Muscle of arm (tissue), 12 donors: ENCODE measurements around the gene MAGEF1. TPM values are rescaled to one million over a fixed set of nuclear protein-coding genes. Genes with fewer than 3 reads are reported as not detected.
"Not testable (repeated sequence)": the region's sequence is repeated elsewhere in the genome, so short reads cannot be mapped to it uniquely, and the experiment has no call there.

ENCODE experiments used
- DNase-seq: peaks from one replicate; pipeline ENCODE4 v3.0.0-alpha.2; 2013
- polyA plus RNA-seq, 12 donors: library from polyadenylated mRNA; unstranded; fragments of 120-200 nt; gene quantifications; one replicate each; pipeline ENCODE4 v1.2.1, GENCODE V29; 2013; ENCODE audit not compliant: insufficient read length in 12 of 12

Gene MAGEF1
- polyA plus RNA-seq, 12 donors, result 45.2 to 89.6 (median 67.1) TPM; not detected in 1

DNA sequence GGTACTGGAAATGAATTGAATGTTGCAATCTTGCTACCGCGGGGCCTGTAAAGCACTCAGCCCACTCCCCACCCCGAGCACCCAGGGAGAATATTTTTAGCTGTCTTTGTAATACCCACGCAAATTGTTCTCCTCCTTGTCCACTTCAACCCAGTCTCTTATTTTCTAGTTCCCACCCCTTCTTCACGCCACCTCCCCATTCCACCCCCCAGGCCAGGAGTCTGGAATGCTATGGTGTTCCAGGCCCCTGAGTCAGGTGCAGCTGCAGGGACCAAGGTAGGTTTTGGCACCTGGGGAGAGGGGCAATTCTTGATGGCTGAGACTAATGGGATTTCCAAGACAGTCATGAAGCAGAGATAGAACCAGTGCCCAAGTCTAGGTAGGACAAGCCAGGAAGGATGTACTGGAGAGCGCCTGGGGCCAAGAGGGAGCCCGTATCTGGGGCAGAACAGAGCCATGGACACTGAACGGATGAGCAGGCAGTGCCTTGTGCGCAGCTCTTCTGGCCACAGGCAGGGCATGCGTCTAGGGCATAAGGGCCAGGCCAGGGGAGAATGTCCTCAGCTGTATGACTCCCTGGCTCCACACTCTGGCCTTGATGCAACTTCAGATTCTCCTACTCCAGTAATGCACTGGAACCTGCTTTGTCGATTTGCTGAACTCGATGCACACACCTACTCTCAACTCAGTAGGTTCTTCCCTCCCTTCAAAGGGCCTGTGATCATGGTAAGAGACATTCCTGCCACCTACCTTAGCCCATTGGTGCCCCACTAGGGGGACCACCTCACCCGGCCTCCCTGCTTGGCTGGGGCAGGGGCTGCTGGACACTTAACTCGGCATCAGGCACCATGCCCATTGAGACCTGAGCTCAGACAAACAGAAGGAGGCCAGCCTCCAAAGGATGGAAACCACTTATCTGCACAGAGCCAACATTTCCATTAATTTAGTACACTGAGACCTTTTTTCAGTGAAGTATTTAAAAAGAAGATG is 34.6 kb upstream of the MAGEF1 start:
- DNase-seq, result no peak

- DNase-seq, result no peak
Observed at GRCh38 chr3:184745526-184745925, 33.7 kb upstream of the MAGEF1 start.

GRCh38 chr3:184743248-184743647 is 31.4 kb upstream of the MAGEF1 start:
- DNase-seq, result no peak

DNA sequence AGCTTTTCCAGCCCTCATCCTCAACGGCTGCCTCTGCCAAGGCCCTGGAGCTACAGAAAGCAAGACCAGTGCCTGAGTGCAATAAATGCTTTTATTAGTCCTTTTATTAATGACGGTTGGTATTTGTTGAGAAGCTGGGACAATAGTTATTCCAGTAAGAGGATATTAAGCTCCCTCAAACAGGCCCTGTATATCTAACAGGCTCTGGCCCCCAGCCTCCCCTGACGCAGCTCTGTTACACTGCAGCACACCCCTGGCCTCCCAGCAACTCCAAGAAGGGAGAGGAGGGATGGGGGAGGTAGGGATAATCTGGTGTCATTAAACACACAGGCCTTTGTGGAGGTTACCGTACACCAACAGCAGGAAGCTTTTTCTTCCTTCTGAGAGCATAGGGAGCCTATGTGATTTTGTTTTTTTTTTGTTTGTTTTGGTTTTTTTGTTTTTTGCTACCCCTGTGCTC is 30.8 kb upstream of the MAGEF1 start:
- DNase-seq, result no peak

DNA sequence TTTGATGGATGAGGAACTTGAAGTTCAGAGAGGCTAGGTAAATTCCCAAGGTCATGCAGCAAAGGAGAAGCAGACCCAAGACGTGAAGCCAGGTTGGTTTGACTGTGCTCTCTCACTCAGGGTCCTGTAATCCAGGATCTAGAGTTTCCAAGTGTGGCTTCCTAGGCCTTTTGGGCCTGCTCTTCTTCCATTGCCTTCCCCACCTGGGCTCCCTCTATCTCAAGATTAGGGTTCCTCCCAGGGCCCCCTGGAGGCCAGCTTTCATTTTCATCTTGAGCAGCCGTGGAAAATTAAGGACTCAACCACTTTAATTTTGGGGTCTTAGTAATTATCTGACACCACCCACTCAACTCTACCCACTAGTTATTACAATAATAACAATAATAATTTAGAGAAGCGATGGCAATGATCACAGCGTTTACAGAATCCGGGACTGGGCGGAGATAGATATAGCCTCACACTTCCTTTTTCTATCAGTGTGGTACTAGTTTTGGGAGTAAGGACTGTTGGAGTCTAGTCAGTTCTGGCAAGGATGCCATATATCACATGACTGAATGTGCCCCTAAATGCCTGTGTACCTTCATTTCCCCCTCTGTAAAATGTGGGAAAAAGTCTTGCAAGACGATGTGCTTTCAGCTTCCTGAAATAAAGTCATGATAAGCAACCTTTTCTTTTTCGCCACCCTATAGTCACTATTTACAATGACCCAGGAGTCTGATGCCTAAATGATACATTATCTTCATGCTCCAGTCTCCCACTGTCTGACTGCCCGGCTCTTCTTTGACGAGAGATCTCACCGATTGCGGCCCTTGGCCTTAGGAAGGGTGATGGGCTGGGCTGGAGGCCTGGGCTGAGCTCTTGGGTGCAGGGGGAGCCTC is 30.2 kb upstream of the MAGEF1 start:
- DNase-seq, result no peak

DNA sequence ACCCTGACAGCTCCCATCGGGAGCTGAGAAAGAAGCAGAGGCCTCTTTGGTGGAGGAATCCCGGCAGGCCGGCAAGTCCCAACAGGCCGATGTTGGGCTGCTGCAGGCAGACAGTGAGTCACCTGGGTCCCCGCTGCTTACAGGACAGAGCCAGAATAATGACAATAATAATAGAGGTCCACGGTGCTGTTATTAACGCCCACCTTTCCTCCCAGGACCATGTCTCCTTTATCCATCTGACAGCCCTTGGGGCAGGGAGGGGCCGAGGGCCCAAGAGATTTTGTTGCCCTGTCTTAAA is 29.3 kb upstream of the MAGEF1 start:
- DNase-seq, result no peak

DNA sequence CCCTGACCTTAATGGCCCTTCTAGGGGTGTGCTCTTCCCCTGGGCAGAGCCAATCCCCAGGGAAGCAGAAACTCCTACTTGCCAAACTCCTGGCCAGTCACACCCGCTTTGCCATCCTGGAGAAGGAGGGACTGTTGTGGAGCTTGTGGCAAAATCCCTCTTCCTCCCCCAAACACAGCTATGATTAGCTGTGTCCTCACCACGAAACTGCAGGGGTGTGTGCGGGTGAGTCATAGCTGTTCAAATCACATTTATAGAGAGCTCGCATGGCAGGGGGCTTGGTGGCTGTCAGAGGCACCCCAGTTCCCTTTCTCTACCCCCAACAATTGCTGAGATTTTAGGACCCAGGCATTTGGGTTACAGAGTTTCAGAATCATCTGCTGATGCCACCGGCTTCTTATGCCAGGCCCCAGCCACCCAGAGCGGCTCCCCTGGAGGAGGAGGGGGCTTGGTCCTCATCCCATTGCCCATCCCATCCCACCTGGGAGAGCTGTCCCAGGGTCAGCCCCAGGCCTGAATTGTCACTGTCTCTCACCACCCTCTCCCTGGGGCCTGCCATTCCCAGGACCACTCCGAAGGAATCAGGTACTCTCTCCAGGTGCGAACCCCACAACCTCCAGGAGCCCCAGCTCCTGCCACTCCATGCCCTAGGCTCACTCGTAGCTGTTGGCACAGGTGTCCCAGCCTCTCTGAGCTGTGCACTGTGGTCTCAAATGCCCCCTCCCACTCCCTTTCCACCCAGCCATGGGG is 28.8 kb upstream of the MAGEF1 start:
- no peak for DNase-seq

GRCh38 chr3:184739594-184740505 is 28.0 kb upstream of the MAGEF1 start:
- DNase-seq, result no peak

DNA sequence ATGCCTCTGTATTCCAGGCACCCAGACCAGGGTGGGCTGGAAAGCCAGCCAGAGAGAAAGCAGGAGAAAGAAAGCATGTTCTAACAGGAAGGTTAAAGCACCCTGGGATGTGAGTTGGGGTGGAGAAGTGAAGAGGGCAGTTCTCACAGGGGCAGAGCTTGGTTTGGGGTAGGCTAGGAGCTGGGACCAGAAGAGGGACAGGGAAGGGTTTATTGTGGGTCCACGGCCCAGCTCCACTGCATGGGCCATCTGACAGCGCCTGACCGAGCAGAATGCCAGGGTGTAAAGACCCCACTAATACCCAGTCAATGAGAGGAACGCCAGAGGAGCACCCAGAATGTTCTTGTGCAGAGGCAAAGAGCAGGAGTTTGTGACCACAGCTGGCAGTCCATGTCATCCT is 27.1 kb upstream of the MAGEF1 start:
- no peak for DNase-seq

- DNase-seq, result no peak
Observed at GRCh38 chr3:184738506-184738890, 26.6 kb upstream of the MAGEF1 start.

DNA sequence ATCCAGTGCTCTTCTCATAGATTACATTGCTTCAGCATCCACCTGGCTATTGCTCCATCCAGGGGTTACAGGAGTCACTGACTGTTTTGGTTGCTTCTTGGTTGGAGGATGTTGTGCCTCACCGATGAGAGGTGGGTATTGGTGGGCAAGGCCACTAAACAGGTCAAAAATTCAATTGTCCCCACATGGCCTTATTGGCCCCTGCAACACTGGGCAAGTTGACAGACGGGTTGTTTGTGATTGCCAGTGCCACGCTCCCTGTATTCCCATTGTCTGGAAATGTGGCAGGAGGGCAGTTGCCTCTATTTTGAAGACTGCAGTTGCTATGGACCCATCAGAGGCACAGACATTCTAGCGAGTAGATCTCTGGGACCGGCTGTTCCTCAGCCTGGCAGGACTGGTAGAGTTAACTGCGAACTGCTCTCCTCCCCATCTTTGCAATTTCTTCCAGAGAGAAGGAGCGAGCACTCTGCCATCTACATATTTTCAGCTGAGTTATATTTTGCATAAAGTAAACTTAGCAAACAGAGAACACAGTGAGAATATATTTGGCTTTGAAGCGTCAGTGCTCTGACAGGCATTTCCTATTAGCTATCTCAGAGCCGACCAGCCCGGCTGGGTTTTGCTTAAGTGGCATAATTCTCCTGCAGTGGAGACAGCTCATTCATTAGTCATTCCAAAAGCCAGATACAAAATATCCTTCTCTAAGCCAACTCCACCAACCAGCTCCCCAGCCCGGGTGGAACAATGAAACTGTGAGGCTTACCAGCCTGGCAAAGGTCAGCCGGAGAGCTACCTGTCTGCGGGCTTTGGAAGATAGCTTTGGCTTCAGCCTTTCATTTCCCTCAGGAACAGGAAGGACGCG is 26.0 kb upstream of the MAGEF1 start:
- DNase-seq, result no peak

GRCh38 chr3:184737063-184737462 is 25.2 kb upstream of the MAGEF1 start:
- DNase-seq, result no peak

DNA sequence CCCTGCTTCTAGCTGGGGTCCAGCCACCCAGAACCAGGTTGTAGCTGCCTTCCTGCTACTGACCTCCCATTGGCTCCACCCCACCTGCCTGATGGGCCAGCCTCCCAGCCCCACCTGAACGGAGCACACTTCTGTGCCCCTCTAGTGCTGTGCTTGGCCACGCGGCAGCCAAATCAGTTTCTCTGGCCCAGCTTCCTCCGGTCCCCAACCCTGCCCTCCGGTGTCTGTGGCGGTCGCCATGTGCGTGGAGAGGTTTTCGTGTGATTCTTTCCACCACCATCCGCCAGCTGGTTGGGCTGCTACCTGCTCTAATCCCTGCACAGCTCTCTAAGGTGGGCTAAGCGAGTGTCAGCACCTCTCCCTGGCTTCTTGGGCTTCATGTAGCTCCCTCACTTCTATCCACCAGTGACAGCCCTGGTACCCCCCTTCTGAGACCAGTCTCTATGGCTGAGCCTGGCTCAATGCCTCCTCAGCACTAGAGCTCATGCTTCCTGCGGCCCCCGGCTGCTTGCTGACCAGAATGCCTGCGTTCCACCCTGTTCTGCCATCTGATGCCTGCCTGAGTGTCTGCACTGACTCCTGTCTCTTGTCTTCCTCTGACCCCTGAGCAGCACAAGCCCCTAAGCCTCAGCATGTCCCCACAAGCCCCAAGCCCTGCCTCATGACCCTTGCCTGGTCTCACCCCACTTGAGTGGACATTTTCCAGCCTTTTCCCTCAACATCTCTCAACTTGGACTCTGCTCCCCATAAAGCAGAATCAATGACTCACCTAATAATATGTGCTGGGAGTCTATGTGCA is 23.2 kb upstream of the MAGEF1 start:
- no peak for DNase-seq

DNA sequence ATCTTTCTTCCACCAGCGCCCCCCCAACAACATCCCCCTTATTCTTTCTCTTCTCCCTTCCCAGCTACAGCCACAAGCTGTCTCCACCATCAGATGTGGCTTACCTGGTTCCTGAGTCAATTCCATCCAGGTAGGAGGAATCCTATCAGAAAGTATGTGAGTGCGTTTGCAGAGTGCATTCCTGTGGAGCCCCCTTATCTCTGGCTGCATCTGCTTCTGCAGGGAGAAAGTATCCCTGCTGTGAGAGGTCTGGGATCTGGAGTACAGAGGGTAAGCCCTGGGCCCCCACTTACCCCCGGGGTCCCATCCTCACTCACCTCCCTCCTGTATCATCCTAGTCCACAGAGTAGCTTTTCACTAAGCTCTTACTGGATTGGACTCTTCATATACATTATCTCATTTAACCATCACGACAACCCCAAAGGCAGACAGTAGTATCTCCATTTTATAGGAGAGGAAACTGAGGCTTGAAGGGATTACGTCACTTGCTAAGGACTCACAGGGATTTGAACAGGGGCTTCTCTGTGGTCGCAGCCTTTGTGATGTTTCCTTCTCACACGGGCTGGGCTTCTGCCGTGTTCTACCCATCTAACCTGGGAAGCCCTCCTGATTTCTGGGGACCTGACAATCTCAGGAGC is 22.2 kb upstream of the MAGEF1 start:
- no peak for DNase-seq

DNA sequence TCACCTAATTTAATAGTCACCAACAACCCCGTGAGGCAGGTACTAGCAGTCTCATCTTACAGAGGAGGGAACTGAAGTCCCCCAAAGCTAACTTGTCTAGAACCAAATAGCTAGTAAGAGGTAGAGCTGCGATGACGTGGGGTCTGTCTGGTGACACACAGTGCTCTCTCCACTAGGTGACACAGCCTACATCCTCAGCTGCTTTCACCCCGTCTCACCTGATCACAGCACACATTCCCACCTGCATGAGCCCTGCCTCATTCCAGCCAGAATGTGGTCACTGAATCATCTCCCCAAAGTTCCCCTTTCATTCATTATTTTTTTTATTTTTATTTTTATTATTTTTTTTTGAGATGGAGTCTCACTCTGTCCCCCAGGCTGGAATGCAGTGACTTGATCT is 21.3 kb upstream of the MAGEF1 start:
- DNase-seq, result no peak

DNA sequence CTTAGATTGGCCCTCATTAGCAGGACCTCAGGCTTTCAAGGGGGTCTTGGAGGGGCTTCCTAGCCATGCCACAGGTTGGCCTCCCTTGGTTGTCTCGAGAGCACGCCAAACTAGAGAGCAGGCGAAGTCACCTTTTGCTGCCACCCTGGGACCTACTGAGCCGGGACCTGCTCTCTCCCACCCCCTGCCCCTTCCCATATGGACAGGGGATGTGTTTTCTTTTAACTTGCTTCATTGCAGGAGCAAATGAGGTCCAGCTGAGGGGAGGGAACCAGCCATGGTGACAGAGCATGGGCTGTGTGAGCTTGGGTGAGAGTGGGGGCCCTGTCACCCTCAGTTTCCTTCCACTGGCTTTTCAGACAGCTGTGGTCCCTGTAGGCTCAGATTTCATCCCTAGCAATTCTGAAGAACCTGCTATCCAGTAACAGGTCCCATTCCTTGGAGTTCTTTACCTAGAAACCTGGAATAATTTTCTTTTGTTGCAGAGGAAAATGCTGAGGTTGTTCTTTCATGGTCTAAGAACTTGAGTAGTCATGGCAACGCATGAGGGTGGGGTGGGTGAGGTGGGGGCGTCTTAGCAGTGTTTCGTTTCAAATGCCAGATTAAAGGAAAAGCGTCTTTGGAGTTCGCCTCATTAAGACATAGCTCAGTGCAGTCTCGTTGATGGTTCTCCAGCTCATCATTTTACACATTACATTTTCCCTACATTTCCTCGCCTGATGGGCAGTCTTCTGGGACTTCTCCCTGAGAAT is 20.1 kb upstream of the MAGEF1 start:
- DNase-seq, result no peak

- no peak for DNase-seq
Observed at GRCh38 chr3:184730924-184731323, 19.1 kb upstream of the MAGEF1 start.

- not testable (repeated sequence) for DNase-seq
Observed at GRCh38 chr3:184729154-184729553, 17.3 kb upstream of the MAGEF1 start.
